ENCODE measurements around the gene ZNF768.
"Not testable (repeated sequence)": the region's sequence is repeated elsewhere in the genome, so short reads cannot be mapped to it uniquely, and the experiment has no call there.

Gene ZNF768

GRCh38 chr16:30548416-30549253, 22.3 kb upstream of the ZNF768 start:
- H3K4me3 ChIP-seq (ENCODE audit: control insufficient read depth, low read depth, low read length) = no peak overlapping the region
- TF ChIP-seq CTCF (IDR thresholded peaks at IDR 0.05; ENCODE audit: control insufficient read depth, insufficient read depth, low read depth, low read length, missing control alignments) = no peak
- DNase-seq (ENCODE audit: low read depth) = no peak

- H3K4me3 ChIP-seq (ENCODE audit: control insufficient read depth, low read depth, low read length) = no peak overlapping the region
- no peak for TF ChIP-seq CTCF (IDR thresholded peaks at IDR 0.05; ENCODE audit: control insufficient read depth, insufficient read depth, low read depth, low read length, missing control alignments)
- no peak for DNase-seq (ENCODE audit: low read depth)
Measured at GRCh38 chr16:30546115-30546514, 19.7 kb upstream of the ZNF768 start.

- no peak overlapping the region for H3K4me3 ChIP-seq (ENCODE audit: control insufficient read depth, low read depth, low read length)
- no peak for TF ChIP-seq CTCF (IDR thresholded peaks at IDR 0.05; ENCODE audit: control insufficient read depth, insufficient read depth, low read depth, low read length, missing control alignments)
- no peak for DNase-seq (ENCODE audit: low read depth)
Measured at GRCh38 chr16:30543067-30543466, 16.7 kb upstream of the ZNF768 start.

GRCh38 chr16:30541502-30542329, 15.3 kb upstream of the ZNF768 start:
- no peak overlapping the region for H3K4me3 ChIP-seq (ENCODE audit: control insufficient read depth, low read depth, low read length)
- TF ChIP-seq CTCF (IDR thresholded peaks at IDR 0.05; ENCODE audit: control insufficient read depth, insufficient read depth, low read depth, low read length, missing control alignments) = no peak
- no peak for DNase-seq (ENCODE audit: low read depth)

- not testable (repeated sequence) for DNase-seq (ENCODE audit: low read depth)
Measured at GRCh38 chr16:30540916-30541464, 14.6 kb upstream of the ZNF768 start.

GRCh38 chr16:30539986-30540526, 13.7 kb upstream of the ZNF768 start:
- not testable (repeated sequence) for H3K4me3 ChIP-seq (ENCODE audit: control insufficient read depth, low read depth, low read length); DNase-seq (ENCODE audit: low read depth)

More at GRCh38 chr16:30540916-30541464, 14.6 kb upstream of the ZNF768 start:
- H3K4me3 ChIP-seq (ENCODE audit: control insufficient read depth, low read depth, low read length) = not testable (repeated sequence)

- no peak for DNase-seq (ENCODE audit: low read depth)
- no peak overlapping the region for H3K4me3 ChIP-seq (ENCODE audit: control insufficient read depth, low read depth, low read length)
- no peak for TF ChIP-seq CTCF (IDR thresholded peaks at IDR 0.05; ENCODE audit: control insufficient read depth, insufficient read depth, low read depth, low read length, missing control alignments)
Measured at GRCh38 chr16:30539000-30539964, 12.9 kb upstream of the ZNF768 start.

- DNase-seq (ENCODE audit: low read depth); H3K4me3 ChIP-seq (ENCODE audit: control insufficient read depth, low read depth, low read length): not testable (repeated sequence)
Measured at GRCh38 chr16:30536391-30537024, 10.1 kb upstream of the ZNF768 start.

All from AG09309 (cell line).